GM19455 (cell line): ENCODE results near the gene SHQ1.
"Not testable (repeated sequence)": the region's sequence is repeated elsewhere in the genome, so short reads cannot be mapped to it uniquely, and the experiment has no call there.

Source experiments
- ATAC-seq: cut with Tn5 transposase; IDR thresholded peaks from one replicate; pipeline ENCODE4 v1.9.1; 2021; ENCODE audit not compliant: unreplicated experiment

SHQ1 gene

GRCh38 chr3:72803573-72803972 is 44.7 kb downstream of the SHQ1 start:
- ATAC-seq: no peak

GRCh38 chr3:72802001-72802400 is 46.2 kb downstream of the SHQ1 start:
- no peak for ATAC-seq

GRCh38 chr3:72800869-72801268 is 47.4 kb downstream of the SHQ1 start:
- ATAC-seq: no peak

GRCh38 chr3:72798552-72799195 is 49.6 kb downstream of the SHQ1 start:
- ATAC-seq: no peak

GRCh38 chr3:72797773-72798543 is 50.3 kb downstream of the SHQ1 start:
- ATAC-seq: no peak

GRCh38 chr3:72794079-72794478 is 54.2 kb downstream of the SHQ1 start:
- no peak for ATAC-seq

- no peak for ATAC-seq
These were observed 57.1 kb downstream of the SHQ1 start for GRCh38 chr3:72791161-72791560.

- no peak for ATAC-seq
These were observed 58.5 kb downstream of the SHQ1 start for GRCh38 chr3:72789786-72790185.

GRCh38 chr3:72788232-72788631 is 60.0 kb downstream of the SHQ1 start:
- not testable (repeated sequence) for ATAC-seq

GRCh38 chr3:72786668-72787067 is 61.6 kb downstream of the SHQ1 start:
- ATAC-seq: no peak

- ATAC-seq: no peak
These were observed 64.0 kb downstream of the SHQ1 start for GRCh38 chr3:72784226-72784625.

GRCh38 chr3:72782521-72782920 is 65.7 kb downstream of the SHQ1 start:
- no peak for ATAC-seq

GRCh38 chr3:72769758-72770540 is 78.3 kb downstream of the SHQ1 start:
- ATAC-seq: no peak

- no peak for ATAC-seq
These were observed 79.3 kb downstream of the SHQ1 start for GRCh38 chr3:72768936-72769335.

GRCh38 chr3:72768481-72768880 is 79.8 kb downstream of the SHQ1 start:
- ATAC-seq: no peak

GRCh38 chr3:72768006-72768441 is 80.2 kb downstream of the SHQ1 start:
- no peak for ATAC-seq

GRCh38 chr3:72766866-72767265 is 81.4 kb downstream of the SHQ1 start:
- no peak for ATAC-seq

GRCh38 chr3:72763751-72764440 is 84.3 kb downstream of the SHQ1 start:
- ATAC-seq: no peak

GRCh38 chr3:72761410-72761809 is 86.8 kb downstream of the SHQ1 start:
- no peak for ATAC-seq

- no peak for ATAC-seq
These were observed 88.0 kb downstream of the SHQ1 start for GRCh38 chr3:72760225-72760624.

GRCh38 chr3:72756900-72757299 is 91.3 kb downstream of the SHQ1 start:
- ATAC-seq: peak; percentile 100
